Gastrocnemius medialis (tissue), 4 donors: ENCODE measurements around the gene TMX4. TPM values are rescaled to one million over a fixed set of nuclear protein-coding genes. Genes with fewer than 3 reads are reported as not detected.

Source experiments
- ATAC-seq, 2 donors: fragments of 150-250 bp; one replicate each; pipeline ENCODE4 v1.9.1; 2016
- DNase-seq, 2 donors: peaks; one replicate each; pipeline ENCODE4 v3.0.0-alpha.2; 2019
- H3K27ac ChIP-seq, 4 donors: fragments of 200-600 bp; sonication (generic); 1 replicate in 1 of 4; 2 replicates in 3 of 4; pipeline ENCODE4 v1.5.1; 2016 to 2018; ENCODE audit warnings: mild to moderate bottlenecking in 2 of 4, moderate library complexity in 1 of 4
- H3K27me3 ChIP-seq, 3 donors: fragments of 200-600 bp; sonication (generic) in 2 of 3; 1 replicate in 1 of 3; 2 replicates in 2 of 3; pipeline versions ENCODE4 v1.5.1 to v1.6.0; 2016 to 2019; ENCODE audit warnings: mild to moderate bottlenecking in 1 of 3, moderate library complexity in 1 of 3
- H3K36me3 ChIP-seq, 2 donors: fragments of 200-600 bp; sonication (generic) in 1 of 2; one replicate each; pipeline ENCODE4 v1.5.1; 2017 to 2018
- H3K4me1 ChIP-seq, 2 donors: fragments of 200-600 bp; sonication (generic) in 1 of 2; one replicate each; pipeline ENCODE4 v1.5.1; 2016 to 2017; ENCODE audit warnings: mild to moderate bottlenecking in 2 of 2
- H3K4me3 ChIP-seq, 4 donors: fragments of 200-600 bp; sonication (generic) in 3 of 4; 1 replicate in 1 of 4; 2 replicates in 3 of 4; pipeline ENCODE4 v1.5.1; 2016 to 2019; ENCODE audit warnings: mild to moderate bottlenecking in 2 of 4
- H3K9me3 ChIP-seq, 3 donors: fragments of 200-600 bp; sonication (generic) in 2 of 3; 1 replicate in 1 of 3; 2 replicates in 2 of 3; pipeline ENCODE4 v1.5.1; 2016 to 2019
- CTCF ChIP-seq, 5 experiments: fragments of 450-650 bp in 3 of 5; fragments of 200-600 bp in 2 of 5; sonication (generic) in 2 of 5; IDR thresholded peaks in 4 of 5; conservative IDR thresholded peaks in 1 of 5; 1 replicate in 4 of 5; 2 replicates in 1 of 5; pipeline ENCODE4 v1.5.1; 2016 to 2019; ENCODE audit warnings: antibody characterized with exemption in 5 of 5, mild to moderate bottlenecking in 3 of 5, moderate library complexity in 3 of 5
- POLR2A ChIP-seq, 2 donors: fragments of 450-650 bp; IDR thresholded peaks; one replicate each; pipeline ENCODE4 v1.6.1; 2017; ENCODE audit warnings: antibody characterized with exemption in 2 of 2, mild to moderate bottlenecking in 2 of 2, moderate library complexity in 2 of 2
- in situ Hi-C, 4 donors: fragments of 200-750 bp; cut with MboI; loops; one replicate each; pipeline versions ENCODE4 v1.15.0 to v1.8.0; 2017; ENCODE audit warnings: low sequenced_read_pairs in 4 of 4
- intact Hi-C: fragments of 100-400 bp; cut with DNase I; formaldehyde crosslinking; loops from one replicate; pipeline ENCODE4 v1.15.1; 2023; ENCODE audit warnings: low total_unique reads
- total RNA-seq, 4 donors: library from RNA; depleted of rRNA; stranded (reverse); fragments of >200 nt; gene quantifications; one replicate each; pipeline versions ENCODE4 v1.1.0 to v1.2.3, GENCODE V29; 2016

The TMX4 gene
- total RNA-seq, 4 donors from 2014 or later, result 43.6 to 65.3 (median 55.0) TPM

GRCh38 chr20:7940341-7940740 is 79.2 kb downstream of the TMX4 start, which contains the start of gene HAO1:
TSS of gene HAO1 (minus strand) at chr20:7940458. CDS start at chr20:7940422, 36 bp downstream.
- DNase-seq (no peak), ATAC-seq (no peak)
- H3K4me3 ChIP-seq, result no peak within 1 kb of the TSS
- H3K36me3 ChIP-seq, result no peaks in the 10 kb centered on the region
- no peaks in the 10 kb centered on the region for H3K9me3 ChIP-seq
- H3K27ac ChIP-seq, result no peak within 1 kb of the TSS
- intact Hi-C loops, result no loop called here
- TF ChIP-seq CTCF (IDR thresholded peaks at IDR 0.05 in 4 of 5, conservative IDR thresholded peaks at IDR 0.05 in 1 of 5), result no peak
- no peak for TF ChIP-seq POLR2A (IDR thresholded peaks at IDR 0.05)
- no peaks in the 10 kb centered on the region for H3K4me1 ChIP-seq
- in situ Hi-C loops, result no loop called here
- H3K27me3 ChIP-seq, result no peaks in the 10 kb centered on the region

DNA sequence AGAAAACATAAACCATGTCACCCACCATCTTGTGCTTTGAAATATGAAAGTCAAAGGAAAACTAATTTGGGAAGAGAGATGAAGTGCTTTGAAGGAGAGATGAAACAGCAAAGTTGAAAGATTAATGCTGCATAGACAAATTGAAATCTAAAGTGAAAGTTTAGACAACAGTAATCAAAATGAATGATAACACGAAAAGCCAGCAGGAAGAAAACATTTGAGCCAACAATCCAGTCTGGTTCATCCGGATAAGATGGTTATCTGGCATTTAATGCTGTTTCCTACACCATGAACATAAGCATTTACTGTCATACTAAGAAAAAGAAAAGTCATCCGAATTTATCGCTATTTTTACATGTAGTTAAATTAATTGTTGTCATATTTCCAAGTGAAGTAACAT is 79.9 kb downstream of the TMX4 start:
- Histone ChIP-seq H3K9me3 (no peaks in the 10 kb centered on the region), H3K4me1 (no peaks in the 10 kb centered on the region), H3K27me3 (no peaks in the 10 kb centered on the region), H3K4me3 (no peak overlapping the region), H3K27ac (no peak overlapping the region), H3K36me3 (no peaks in the 10 kb centered on the region)
- intact Hi-C loops (loop anchor here (5.0 kb wide), 1 partner anchor 783 kb away; no protein-coding TSS in a partner anchor), in situ Hi-C loops (loop anchor here in 1 of 4 donors (10.0 kb wide), 1 partner anchor 785 kb away; no protein-coding TSS in a partner anchor)
- DNase-seq (no peak), ATAC-seq (no peak)
- TF ChIP-seq CTCF (IDR thresholded peaks at IDR 0.05 in 4 of 5, conservative IDR thresholded peaks at IDR 0.05 in 1 of 5), result no peak
- no peak for TF ChIP-seq POLR2A (IDR thresholded peaks at IDR 0.05)

DNA sequence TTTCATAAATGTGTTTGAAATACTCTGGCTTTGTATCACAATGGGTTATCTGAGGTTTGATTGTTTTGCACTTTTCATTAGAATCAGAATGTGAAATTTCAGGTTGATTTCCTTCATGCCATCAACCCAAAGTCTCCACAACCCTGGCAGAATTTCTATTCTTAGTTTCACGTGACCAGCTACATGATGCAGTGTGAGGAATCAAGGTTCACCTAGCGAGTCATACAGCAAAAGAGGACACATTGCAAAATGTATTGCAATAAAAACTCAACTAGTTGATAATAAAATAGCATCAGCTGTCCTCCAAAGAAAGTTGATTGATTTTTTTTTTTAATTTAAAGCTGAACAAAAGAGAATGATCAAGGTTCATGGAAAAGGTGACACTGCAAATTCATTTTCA is 81.5 kb downstream of the TMX4 start:
- in situ Hi-C loops, result loop anchor here in 1 of 4 donors (10.0 kb wide), 1 partner anchor 787 kb away; no protein-coding TSS in a partner anchor
- intact Hi-C loops, result loop anchor here (5.0 kb wide), 1 partner anchor 784 kb away; no protein-coding TSS in a partner anchor

GRCh38 chr20:7937328-7937727 is 82.2 kb downstream of the TMX4 start:
- no peak for TF ChIP-seq CTCF (IDR thresholded peaks at IDR 0.05 in 4 of 5, conservative IDR thresholded peaks at IDR 0.05 in 1 of 5)
- no peak for TF ChIP-seq POLR2A (IDR thresholded peaks at IDR 0.05)
- in situ Hi-C loops (loop anchor here in 1 of 4 donors (10.0 kb wide), 1 partner anchor 787 kb away; no protein-coding TSS in a partner anchor), intact Hi-C loops (loop anchor here (5.0 kb wide), 1 partner anchor 785 kb away; no protein-coding TSS in a partner anchor)
- no peak for DNase-seq
- no peaks in the 10 kb centered on the region for H3K27me3 ChIP-seq
- H3K36me3 ChIP-seq, result no peaks in the 10 kb centered on the region
- no peak overlapping the region for H3K4me3 ChIP-seq
- H3K4me1 ChIP-seq, result no peaks in the 10 kb centered on the region
- no peak for ATAC-seq
- no peaks in the 10 kb centered on the region for H3K9me3 ChIP-seq
- H3K27ac ChIP-seq, result no peak overlapping the region

More for the DNA sequence above, 81.5 kb downstream of the TMX4 start:
- Histone ChIP-seq H3K4me3 (no peak overlapping the region), H3K27ac (no peak overlapping the region), H3K9me3 (no peaks in the 10 kb centered on the region), H3K27me3 (no peaks in the 10 kb centered on the region), H3K36me3 (no peaks in the 10 kb centered on the region), H3K4me1 (no peaks in the 10 kb centered on the region)
- ATAC-seq (no peak), DNase-seq (no peak)
- TF ChIP-seq POLR2A (IDR thresholded peaks at IDR 0.05), result no peak
- TF ChIP-seq CTCF (IDR thresholded peaks at IDR 0.05 in 4 of 5, conservative IDR thresholded peaks at IDR 0.05 in 1 of 5), result no peak
